DND-41 (cell line): Measurements from ENCODE around the gene RNF207.

Source experiments
- ATAC-seq: fragments of 200-7000 bp; cut with Tn5 transposase; 3 replicates; pipeline ENCODE4 v1.9.1; 2021; ENCODE audit warnings: low read depth; ENCODE audit not compliant: insufficient read depth
- DNase-seq: peaks from one replicate; pipeline ENCODE4 v3.0.0-alpha.2; 2020
- H2AFZ ChIP-seq: 2 replicates; pipeline ENCODE4 v1.6.0; 2012; ENCODE audit warnings: low read depth, low read length
- H3K27ac ChIP-seq: 2 replicates; pipeline ENCODE4 v1.5.1; 2012; ENCODE audit warnings: low read length, inconsistent platforms
- H3K27me3 ChIP-seq: fragments of 200-600 bp; sonication (generic); 2 replicates; pipeline ENCODE4 v1.6.0; 2012; ENCODE audit warnings: low read length, mild to moderate bottlenecking, inconsistent platforms; ENCODE audit not compliant: insufficient read depth, poor library complexity
- H3K36me3 ChIP-seq: 2 replicates; pipeline ENCODE4 v1.5.1; 2012; ENCODE audit warnings: low read length, inconsistent platforms; ENCODE audit not compliant: insufficient read depth
- H3K4me1 ChIP-seq: 2 replicates; pipeline ENCODE4 v1.5.1; 2012; ENCODE audit warnings: mild to moderate bottlenecking, low read length; ENCODE audit not compliant: insufficient read depth
- H3K4me2 ChIP-seq: 2 replicates; pipeline ENCODE4 v1.6.0; 2012; ENCODE audit warnings: mild to moderate bottlenecking, moderate library complexity, low read length, inconsistent platforms; ENCODE audit not compliant: insufficient read depth
- H3K4me3 ChIP-seq, 2 experiments: fragments of 200-600 bp in 1 of 2; shearing (Covaris generic) in 1 of 2; 2 replicates each; pipeline ENCODE4 v1.5.1; 2012 to 2016; ENCODE audit warnings: inconsistent platforms in 2 of 2, low read length in 2 of 2, mild to moderate bottlenecking in 2 of 2, low read depth in 1 of 2, moderate library complexity in 1 of 2
- H3K79me2 ChIP-seq: 2 replicates; pipeline ENCODE4 v1.6.0; 2012; ENCODE audit warnings: low read length, inconsistent platforms; ENCODE audit not compliant: insufficient read depth
- H3K9ac ChIP-seq: 2 replicates; pipeline ENCODE4 v1.6.0; 2012; ENCODE audit warnings: low read depth, mild to moderate bottlenecking, inconsistent platforms, low read length, moderate library complexity
- H3K9me3 ChIP-seq: 2 replicates; pipeline ENCODE4 v1.5.1; 2012; ENCODE audit warnings: low read length, moderate library complexity, mild to moderate bottlenecking, inconsistent platforms; ENCODE audit not compliant: insufficient read depth, severe bottlenecking
- H4K20me1 ChIP-seq: 2 replicates; pipeline ENCODE4 v1.6.0; 2012; ENCODE audit warnings: low read length; ENCODE audit not compliant: insufficient read depth
- EZH2 ChIP-seq: IDR thresholded peaks from 3 replicates; pipeline ENCODE4 v1.6.1; 2012; ENCODE audit warnings: borderline replicate concordance, low read depth, mild to moderate bottlenecking, moderate library complexity, low read length, inconsistent platforms; ENCODE audit not compliant: severe bottlenecking
- TF ChIP-seq, protein P1 (sequence below): IDR thresholded peaks from 2 replicates; pipeline ENCODE4 v1.5.1; 2012; ENCODE audit warnings: borderline replicate concordance, low read length, moderate library complexity, mild to moderate bottlenecking; ENCODE audit not compliant: poor library complexity, severe bottlenecking; ENCODE audit errors: extremely low read depth

Gene RNF207

GRCh38 chr1:6177681-6178380 lies 28.1 kb upstream of the RNF207 start:
- DNase-seq, result no peak

DNA sequence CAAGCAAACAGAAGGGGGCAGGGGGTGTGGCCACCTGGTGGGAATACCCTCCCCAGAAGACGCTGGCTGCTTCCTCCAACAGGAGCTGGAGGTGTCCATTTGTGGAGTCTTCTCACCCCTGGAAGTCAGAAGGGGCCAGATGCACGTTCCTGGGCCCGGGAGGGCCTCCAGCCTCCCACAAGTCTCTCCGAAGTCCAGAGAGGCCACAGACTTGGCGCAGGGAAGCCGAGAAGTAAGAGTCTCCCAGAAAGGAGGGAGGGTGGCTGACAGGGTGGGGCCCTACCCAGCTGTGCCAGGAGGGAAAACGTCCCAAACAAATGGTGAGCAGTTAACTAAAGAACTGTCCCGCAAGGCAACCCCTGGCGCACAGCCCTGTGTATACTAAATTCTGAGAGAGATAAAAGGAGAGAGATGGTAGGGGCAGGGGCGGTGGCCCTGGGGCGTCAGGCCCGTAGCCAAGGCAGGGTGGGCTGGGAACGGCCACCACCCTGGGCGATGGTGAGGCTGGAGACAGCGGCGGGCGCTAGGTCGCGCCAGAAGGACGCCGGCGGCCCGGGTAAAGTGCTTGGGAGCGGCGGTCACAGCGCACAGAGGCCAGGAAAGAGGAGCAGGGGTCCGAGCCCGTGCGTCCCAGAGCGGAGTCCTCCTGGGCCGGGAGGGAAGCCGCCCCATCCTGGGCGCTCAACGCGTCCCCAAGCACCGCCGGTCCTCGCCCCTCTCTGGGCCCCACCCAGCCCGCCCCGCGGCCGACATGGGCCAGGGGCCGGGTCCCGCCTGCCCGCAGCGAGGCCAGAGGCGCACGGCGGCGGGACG lies 27.0 kb upstream of the RNF207 start:
- no peaks in the 10 kb centered on the region for H3K79me2 ChIP-seq
- H2AFZ ChIP-seq, result no peak overlapping the region
- DNase-seq (no peak), ATAC-seq (no peak)
- no peak overlapping the region for H3K4me3 ChIP-seq
- H3K27me3 ChIP-seq, result no peaks in the 10 kb centered on the region
- H3K9ac ChIP-seq, result no peak overlapping the region
- no peaks in the 10 kb centered on the region for H3K9me3 ChIP-seq
- H3K36me3 ChIP-seq, result no peaks in the 10 kb centered on the region
- TF ChIP-seq, protein P1, sequence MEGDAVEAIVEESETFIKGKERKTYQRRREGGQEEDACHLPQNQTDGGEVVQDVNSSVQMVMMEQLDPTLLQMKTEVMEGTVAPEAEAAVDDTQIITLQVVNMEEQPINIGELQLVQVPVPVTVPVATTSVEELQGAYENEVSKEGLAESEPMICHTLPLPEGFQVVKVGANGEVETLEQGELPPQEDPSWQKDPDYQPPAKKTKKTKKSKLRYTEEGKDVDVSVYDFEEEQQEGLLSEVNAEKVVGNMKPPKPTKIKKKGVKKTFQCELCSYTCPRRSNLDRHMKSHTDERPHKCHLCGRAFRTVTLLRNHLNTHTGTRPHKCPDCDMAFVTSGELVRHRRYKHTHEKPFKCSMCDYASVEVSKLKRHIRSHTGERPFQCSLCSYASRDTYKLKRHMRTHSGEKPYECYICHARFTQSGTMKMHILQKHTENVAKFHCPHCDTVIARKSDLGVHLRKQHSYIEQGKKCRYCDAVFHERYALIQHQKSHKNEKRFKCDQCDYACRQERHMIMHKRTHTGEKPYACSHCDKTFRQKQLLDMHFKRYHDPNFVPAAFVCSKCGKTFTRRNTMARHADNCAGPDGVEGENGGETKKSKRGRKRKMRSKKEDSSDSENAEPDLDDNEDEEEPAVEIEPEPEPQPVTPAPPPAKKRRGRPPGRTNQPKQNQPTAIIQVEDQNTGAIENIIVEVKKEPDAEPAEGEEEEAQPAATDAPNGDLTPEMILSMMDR, result no peak
- no peak for TF ChIP-seq EZH2
- H3K27ac ChIP-seq, result no peak overlapping the region
- no peaks in the 10 kb centered on the region for H3K4me1 ChIP-seq
- no peak overlapping the region for H3K4me2 ChIP-seq
- peaks cover 32% of the 10 kb centered on the region; the same call in 1 of the 2 replicates for H4K20me1 ChIP-seq

More at GRCh38 chr1:6177681-6178380, 28.1 kb upstream of the RNF207 start:
- no peak overlapping the region for H3K27ac ChIP-seq
- no peaks in the 10 kb centered on the region for H3K4me1 ChIP-seq
- H3K4me3 ChIP-seq, result no peak overlapping the region
- H3K79me2 ChIP-seq, result no peaks in the 10 kb centered on the region
- ATAC-seq, result no peak
- no peaks in the 10 kb centered on the region for H3K36me3 ChIP-seq
- H3K9ac ChIP-seq, result no peak overlapping the region
- no peaks in the 10 kb centered on the region for H3K27me3 ChIP-seq
- H3K9me3 ChIP-seq, result no peaks in the 10 kb centered on the region
- no peak overlapping the region for H2AFZ ChIP-seq
- TF ChIP-seq, protein P1, result no peak
- no peak for TF ChIP-seq EZH2
- peaks cover 24% of the 10 kb centered on the region; the same call in 1 of the 2 replicates for H4K20me1 ChIP-seq
- no peak overlapping the region for H3K4me2 ChIP-seq

GRCh38 chr1:6179564-6180175 lies 26.2 kb upstream of the RNF207 start:
- TF ChIP-seq, protein P1, result no peak
- TF ChIP-seq EZH2, result no peak
- no peak overlapping the region for H2AFZ ChIP-seq
- no peak overlapping the region for H3K9ac ChIP-seq
- no peaks in the 10 kb centered on the region for H3K9me3 ChIP-seq
- no peak for ATAC-seq
- H3K4me3 ChIP-seq, result no peak overlapping the region
- peaks cover 39% of the 10 kb centered on the region; the same call in 1 of the 2 replicates for H4K20me1 ChIP-seq
- no peak for DNase-seq
- H3K36me3 ChIP-seq, result peaks cover 6% of the 10 kb centered on the region; the same call in 1 of the 2 replicates
- H3K79me2 ChIP-seq, result no peaks in the 10 kb centered on the region
- no peaks in the 10 kb centered on the region for H3K27me3 ChIP-seq
- no peak overlapping the region for H3K27ac ChIP-seq
- H3K4me1 ChIP-seq, result no peaks in the 10 kb centered on the region
- H3K4me2 ChIP-seq, result no peak overlapping the region
